Activated naive CD4-positive, alpha-beta T cell treated with anti-CD3 and anti-CD28 coated beads, Interleukin-2, amount 50 U/mL, for 16 hours (primary cell): Measurements from ENCODE around the gene SLC25A1.
A peak's percentile ranks its signal among the peaks of the same experiment; 100 is the strongest.

Experiments used
- DNase-seq: peaks from one replicate; pipeline ENCODE4 v3.0.0-alpha.2; 2020

SLC25A1 gene

GRCh38 chr22:19178657-19179496 lies at the start of gene SLC25A1:
Gene SLC25A1, minus strand, starts transcription at chr22:19178736. Its CDS starts 63 bp downstream, at chr22:19178673.
- peak; percentile 85 for DNase-seq

- no peak for DNase-seq
These were observed 49.6 kb upstream of the SLC25A1 start for GRCh38 chr22:19228179-19228578.

GRCh38 chr22:19226428-19226827 lies 47.9 kb upstream of the SLC25A1 start:
- DNase-seq: no peak

- DNase-seq: no peak
These were observed 47.0 kb upstream of the SLC25A1 start for GRCh38 chr22:19225560-19225959.

- no peak for DNase-seq
These were observed 46.4 kb upstream of the SLC25A1 start for GRCh38 chr22:19224985-19225384.

- no peak for DNase-seq
These were observed 46.0 kb upstream of the SLC25A1 start for GRCh38 chr22:19224557-19224956.

- no peak for DNase-seq
These were observed 45.1 kb upstream of the SLC25A1 start for GRCh38 chr22:19223617-19224016.

- DNase-seq: no peak
These were observed 44.6 kb upstream of the SLC25A1 start for GRCh38 chr22:19223110-19223509.

- DNase-seq: no peak
These were observed 43.9 kb upstream of the SLC25A1 start for GRCh38 chr22:19222242-19223005.

- no peak for DNase-seq
These were observed 42.3 kb upstream of the SLC25A1 start for GRCh38 chr22:19220867-19221266.

GRCh38 chr22:19218541-19219233 lies 40.2 kb upstream of the SLC25A1 start:
- DNase-seq: no peak

- DNase-seq: no peak
These were observed 38.0 kb upstream of the SLC25A1 start for GRCh38 chr22:19216579-19216978.

- no peak for DNase-seq
These were observed 36.8 kb upstream of the SLC25A1 start for GRCh38 chr22:19215360-19215759.

GRCh38 chr22:19214078-19214473 lies 35.5 kb upstream of the SLC25A1 start:
- DNase-seq: no peak

- DNase-seq: no peak
These were observed 35.0 kb upstream of the SLC25A1 start for GRCh38 chr22:19213442-19214077.

- no peak for DNase-seq
These were observed 34.5 kb upstream of the SLC25A1 start for GRCh38 chr22:19213001-19213400.

GRCh38 chr22:19212302-19212870 lies 33.9 kb upstream of the SLC25A1 start:
- DNase-seq: no peak

- no peak for DNase-seq
These were observed 31.7 kb upstream of the SLC25A1 start for GRCh38 chr22:19210188-19210587.

GRCh38 chr22:19208287-19208847 lies 29.8 kb upstream of the SLC25A1 start:
- no peak for DNase-seq

- no peak for DNase-seq
These were observed 29.3 kb upstream of the SLC25A1 start for GRCh38 chr22:19207884-19208283.

GRCh38 chr22:19207401-19207808 lies 28.9 kb upstream of the SLC25A1 start:
- no peak for DNase-seq

- DNase-seq: no peak
These were observed 27.8 kb upstream of the SLC25A1 start for GRCh38 chr22:19206287-19206686.
